Sigmoid colon (tissue), 7 donors: ENCODE data around the gene S100A2. TPM values are rescaled to one million over a fixed set of nuclear protein-coding genes. Genes with fewer than 3 reads are reported as not detected.

Experiments
- DNase-seq: peaks from one replicate; pipeline ENCODE4 v3.0.0-alpha.2; 2019
- H3K27ac ChIP-seq, 4 donors: fragments of 200-600 bp; sonication (generic); one replicate each; pipeline ENCODE4 v1.5.1; 2016 to 2019; ENCODE audit warnings: mild to moderate bottlenecking in 1 of 4
- H3K27me3 ChIP-seq, 3 donors: fragments of 200-600 bp; sonication (generic); one replicate each; pipeline ENCODE4 v1.5.1; 2019; ENCODE audit warnings: mild to moderate bottlenecking in 1 of 3
- H3K36me3 ChIP-seq, 4 donors: fragments of 200-600 bp; sonication (generic); one replicate each; pipeline ENCODE4 v1.5.1; 2016 to 2019
- H3K4me1 ChIP-seq, 4 donors: fragments of 200-600 bp; sonication (generic); one replicate each; pipeline ENCODE4 v1.5.1; 2017 to 2019
- H3K4me3 ChIP-seq, 4 donors: fragments of 200-600 bp; sonication (generic); one replicate each; pipeline ENCODE4 v1.5.1; 2017 to 2019; ENCODE audit warnings: mild to moderate bottlenecking in 2 of 4, moderate library complexity in 1 of 4
- H3K9me3 ChIP-seq, 4 donors: fragments of 200-600 bp in 3 of 4; sonication (generic) in 3 of 4; one replicate each; pipeline versions ENCODE4 v1.5.1 to v1.6.1; 2013 to 2019
- CTCF ChIP-seq, 4 experiments: fragments of 450-650 bp in 3 of 4; fragments of 200-600 bp in 1 of 4; IDR thresholded peaks; one replicate each; pipeline ENCODE4 v1.5.1; 2016 to 2019; ENCODE audit warnings: antibody characterized with exemption in 4 of 4, mild to moderate bottlenecking in 3 of 4, moderate library complexity in 2 of 4
- EP300 ChIP-seq, 4 donors: sonication (generic); formaldehyde crosslinking; IDR thresholded peaks; one replicate each; pipeline ENCODE4 v1.6.1; 2017; ENCODE audit warnings: antibody characterized with exemption in 4 of 4
- POLR2A ChIP-seq, 2 donors: fragments of 450-650 bp; IDR thresholded peaks; one replicate each; pipeline ENCODE4 v1.6.1; 2016; ENCODE audit warnings: antibody characterized with exemption in 2 of 2, mild to moderate bottlenecking in 2 of 2, moderate library complexity in 2 of 2
- POLR2AphosphoS5 ChIP-seq, 4 donors: sonication (generic); formaldehyde crosslinking; IDR thresholded peaks; one replicate each; pipeline ENCODE4 v1.6.1; 2017; ENCODE audit warnings: antibody characterized with exemption in 4 of 4
- WGBS, 2 donors: extraction: QIAGEN DNeasy Blood & Tissue Kit; methylation state at CpG; one replicate each; pipeline ENCODE4 v1.1.7; 2013; 5-methylcytosine and 5-hydroxymethylcytosine counted together
- intact Hi-C: fragments of 100-400 bp; cut with DNase I; formaldehyde crosslinking; loops from one replicate; pipeline ENCODE4 v1.15.1; 2023
- polyA plus RNA-seq, 3 donors: library from polyadenylated mRNA; stranded (reverse); fragments of 200-250 nt; gene quantifications; one replicate each; pipeline ENCODE4 v1.2.3, GENCODE V29; 2013
- total RNA-seq, 4 donors: library from RNA; depleted of rRNA; stranded (reverse); fragments of >200 nt; gene quantifications; one replicate each; pipeline ENCODE4 v1.1.0, GENCODE V29; 2016
- donor health status: healthy with polysubstance abuse.
- donor health status: Bipolar disorder and iron deficiency.
- donor health status: healthy.

The S100A2 gene
- 1 to 10 TPM in 1 of 4 donors, under 1 TPM in 1, not detected in 2; 0.68 to 1.8 TPM for total RNA-seq
- 10 to 100 TPM in 1 of 3 donors, 1 to 10 TPM in 2; 1.8 to 16.2 (median 2.3) TPM for polyA plus RNA-seq

GRCh38 chr1:153565529-153566374 lies at the start of gene S100A2:
Gene S100A2 (minus strand): TSS chr1:153565844. CDS start chr1:153563877, 1,967 bp downstream.
- intact Hi-C loops: loop anchor here (2.0 kb wide), 2 partner anchors 15 to 61 kb away; partner anchors contain the start of gene S100A13
- H3K9me3 ChIP-seq: no peaks in the 10 kb centered on the region
- peak; percentile 84 for DNase-seq
- TF ChIP-seq POLR2AphosphoS5 (IDR thresholded peaks at IDR 0.05) (peak in 3 of 4 donors; percentile 37 to 79 (median 45)), CTCF (IDR thresholded peaks at IDR 0.05) (no peak)
- H3K27ac ChIP-seq: peak within 1 kb of the TSS; percentile 90 to 97 (median 94)
- H3K4me1 ChIP-seq: peaks cover 0 to 44% (median 40%) of the 10 kb centered on the region in 4 donors
- H3K36me3 ChIP-seq: no peaks in the 10 kb centered on the region
- 22 to 36% methylated on average over 8 of the region's 8 CpGs for WGBS, 2 donors
- no peak within 1 kb of the TSS for H3K4me3 ChIP-seq
- no peaks in the 10 kb centered on the region for H3K27me3 ChIP-seq

GRCh38 chr1:153615406-153615805 lies 49.8 kb upstream of the S100A2 start:
- H3K9me3 ChIP-seq: no peaks in the 10 kb centered on the region
- 49 to 82% methylated on average over 2 of the region's 2 CpGs for WGBS, 2 donors
- H3K36me3 ChIP-seq: peaks cover 0 to 22% (median 10%) of the 10 kb centered on the region in 4 donors
- intact Hi-C loops: loop anchor here (5.0 kb wide), 1 partner anchor 103 kb away; no protein-coding TSS in a partner anchor
- no peak overlapping the region for H3K27ac ChIP-seq
- TF ChIP-seq CTCF (IDR thresholded peaks at IDR 0.05) (no peak), EP300 (IDR thresholded peaks at IDR 0.05) (no peak), POLR2A (IDR thresholded peaks at IDR 0.05) (no peak), POLR2AphosphoS5 (IDR thresholded peaks at IDR 0.05) (no peak)
- no peak for DNase-seq
- H3K4me1 ChIP-seq: peaks cover 0 to 39% (median 31%) of the 10 kb centered on the region in 4 donors
- H3K27me3 ChIP-seq: no peaks in the 10 kb centered on the region
- no peak overlapping the region for H3K4me3 ChIP-seq

GRCh38 chr1:153614906-153615305 lies 49.3 kb upstream of the S100A2 start:
- no peak for DNase-seq
- intact Hi-C loops: loop anchor here (5.0 kb wide), 2 partner anchors 83 to 103 kb away; no protein-coding TSS in a partner anchor
- WGBS, 2 donors: 90 to 92% methylated on average over 7 of the region's 7 CpGs

GRCh38 chr1:153614189-153614900 lies 48.7 kb upstream of the S100A2 start:
- TF ChIP-seq POLR2A (IDR thresholded peaks at IDR 0.05): no peak
- TF ChIP-seq CTCF (IDR thresholded peaks at IDR 0.05): no peak
- no peak for TF ChIP-seq POLR2AphosphoS5 (IDR thresholded peaks at IDR 0.05)
- TF ChIP-seq EP300 (IDR thresholded peaks at IDR 0.05): no peak
- no peak overlapping the region for H3K27ac ChIP-seq
- no peaks in the 10 kb centered on the region for H3K9me3 ChIP-seq
- WGBS, 2 donors: 57 to 79% methylated on average over 2 of the region's 2 CpGs
- H3K4me3 ChIP-seq: no peak overlapping the region
- DNase-seq: no peak
- no peaks in the 10 kb centered on the region for H3K27me3 ChIP-seq
- peaks cover 0 to 50% (median 42%) of the 10 kb centered on the region in 4 donors for H3K4me1 ChIP-seq
- intact Hi-C loops: loop anchor here (5.0 kb wide), 1 partner anchor 82 kb away; no protein-coding TSS in a partner anchor
- peaks cover 0 to 11% (median 8%) of the 10 kb centered on the region in 4 donors for H3K36me3 ChIP-seq

More at GRCh38 chr1:153614906-153615305, 49.3 kb upstream of the S100A2 start:
- H3K4me1 ChIP-seq: peaks cover 0 to 44% (median 36%) of the 10 kb centered on the region in 4 donors
- H3K27ac ChIP-seq: no peak overlapping the region
- H3K4me3 ChIP-seq: no peak overlapping the region
- H3K36me3 ChIP-seq: peaks cover 0 to 17% (median 10%) of the 10 kb centered on the region in 4 donors
- no peaks in the 10 kb centered on the region for H3K9me3 ChIP-seq
- TF ChIP-seq POLR2AphosphoS5 (IDR thresholded peaks at IDR 0.05) (no peak), EP300 (IDR thresholded peaks at IDR 0.05) (no peak), CTCF (IDR thresholded peaks at IDR 0.05) (no peak), POLR2A (IDR thresholded peaks at IDR 0.05) (no peak)
- H3K27me3 ChIP-seq: no peaks in the 10 kb centered on the region
